ENCODE results near the gene SLC35D3.
"Not testable (repeated sequence)": the region's sequence is repeated elsewhere in the genome, so short reads cannot be mapped to it uniquely, and the experiment has no call there.

The SLC35D3 gene

DNA sequence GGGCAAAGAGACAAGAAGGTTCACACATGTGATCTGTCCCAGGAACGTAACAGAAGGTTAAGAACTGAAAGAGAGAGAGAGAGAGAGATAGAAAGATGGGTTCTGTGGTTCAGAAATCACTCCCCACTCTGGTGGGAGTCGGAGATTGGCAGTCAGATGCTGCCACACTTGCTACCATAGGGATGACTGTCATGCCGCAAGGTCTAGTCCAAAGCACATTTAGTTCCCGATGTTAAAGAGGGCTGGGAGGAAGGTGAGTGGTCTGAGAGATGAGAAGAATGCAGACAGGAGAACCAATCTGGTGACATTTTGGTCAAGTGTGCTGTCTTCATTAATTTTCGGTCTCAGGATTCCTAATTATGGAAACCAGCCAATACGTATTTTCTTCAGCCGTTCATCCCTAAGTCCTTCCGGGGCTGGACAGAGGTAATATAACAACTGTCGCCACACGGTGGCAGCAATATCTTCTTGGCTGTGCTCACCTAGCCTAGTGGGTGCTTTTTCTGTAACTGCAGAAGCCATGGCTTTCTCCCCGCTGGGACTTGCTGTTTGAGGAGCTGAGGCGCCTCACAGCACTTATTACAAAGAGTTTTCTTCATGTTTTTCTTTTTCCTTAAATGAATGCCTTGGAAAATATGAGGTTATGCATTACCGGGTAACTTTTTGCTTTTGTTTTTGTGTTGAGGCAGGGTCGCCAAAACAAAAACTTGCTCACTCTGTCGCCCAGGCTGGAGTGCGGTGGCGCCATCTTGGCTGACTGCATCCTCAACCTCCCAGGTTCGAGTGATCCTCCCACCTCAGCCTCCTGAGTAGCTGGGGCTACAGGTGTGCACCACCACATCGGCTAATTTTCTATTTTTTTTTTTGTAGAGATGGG is 46.0 kb downstream of the SLC35D3 start:
- peak; percentile 57 for DNase-seq

DNA sequence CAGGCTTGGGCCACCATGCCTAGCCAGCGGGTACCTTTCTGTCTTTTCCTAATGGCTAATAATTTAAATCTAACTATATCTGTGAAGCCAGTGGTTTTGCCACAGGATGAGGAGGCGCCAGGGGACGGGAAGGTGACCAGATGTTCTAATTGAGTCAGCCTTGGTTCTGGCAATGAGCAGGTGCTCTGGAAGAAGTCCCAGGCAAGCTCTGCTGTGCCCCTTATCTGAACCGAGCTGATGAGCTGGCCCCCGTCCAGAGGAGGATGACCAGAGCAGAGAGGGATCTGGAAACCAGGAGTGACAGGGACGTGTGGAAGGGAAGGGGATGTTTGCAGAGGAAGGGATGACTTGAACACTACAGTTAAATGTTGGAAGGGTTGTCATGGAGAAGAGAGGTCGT is 46.7 kb downstream of the SLC35D3 start:
- DNase-seq, result no peak

DNA sequence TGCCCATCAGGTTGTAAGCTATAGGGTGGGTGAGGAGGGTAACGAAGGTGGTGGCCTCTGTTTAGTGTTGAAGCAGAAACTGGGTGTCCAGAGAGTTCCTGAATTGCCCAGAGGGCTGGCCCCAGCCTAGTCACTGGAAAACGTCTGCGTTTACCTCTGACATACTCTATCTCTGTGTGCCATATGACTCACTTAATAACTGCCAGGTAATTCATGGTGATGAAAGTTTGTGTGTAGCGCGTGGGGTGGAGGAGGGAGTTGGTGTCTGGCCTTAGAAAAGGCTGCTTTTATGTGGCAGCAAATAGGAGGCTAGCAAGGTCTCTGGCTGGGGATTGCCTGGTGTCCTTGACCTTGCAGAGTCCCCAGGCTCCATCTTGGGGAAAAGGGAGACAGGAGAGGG is 47.3 kb downstream of the SLC35D3 start:
- no peak for DNase-seq

DNA sequence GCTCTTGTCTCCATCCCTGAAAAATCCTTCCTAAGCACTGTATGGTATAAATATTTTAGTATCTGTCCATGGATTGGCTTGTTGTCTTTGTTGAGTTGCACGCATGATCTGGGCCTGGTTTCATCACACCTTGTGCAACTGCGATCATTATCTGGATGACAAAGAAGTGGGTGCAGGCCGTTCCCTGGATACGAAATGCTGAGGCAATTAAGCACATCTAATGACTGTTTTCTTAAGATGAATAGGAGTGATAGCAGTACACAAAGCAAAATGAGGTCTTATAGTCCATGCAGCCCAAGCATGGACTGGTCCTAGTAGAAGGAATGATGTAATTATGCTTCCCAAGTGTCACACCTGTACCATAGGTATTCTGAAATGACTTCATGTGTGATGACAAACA is 47.8 kb downstream of the SLC35D3 start:
- DNase-seq, result no peak

DNA sequence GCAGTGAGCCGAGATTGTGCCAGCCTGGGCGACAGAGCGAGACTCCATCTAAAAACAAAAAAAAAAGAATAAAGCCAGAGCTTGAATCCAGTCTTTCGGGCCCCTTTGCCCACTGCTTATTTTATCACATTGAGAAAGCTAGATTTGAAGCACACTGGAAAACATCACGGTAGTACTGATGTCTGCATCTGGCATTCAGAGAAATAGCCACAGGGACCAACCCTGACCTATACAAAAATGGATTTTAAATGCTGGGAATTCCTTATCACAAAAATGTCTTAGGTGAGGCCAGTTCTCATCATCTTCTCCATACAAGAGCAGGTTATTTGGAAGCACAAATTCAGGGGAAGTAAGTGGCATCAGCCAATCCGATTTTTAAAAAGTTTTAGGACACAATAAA is 49.5 kb downstream of the SLC35D3 start:
- no peak for DNase-seq

DNA sequence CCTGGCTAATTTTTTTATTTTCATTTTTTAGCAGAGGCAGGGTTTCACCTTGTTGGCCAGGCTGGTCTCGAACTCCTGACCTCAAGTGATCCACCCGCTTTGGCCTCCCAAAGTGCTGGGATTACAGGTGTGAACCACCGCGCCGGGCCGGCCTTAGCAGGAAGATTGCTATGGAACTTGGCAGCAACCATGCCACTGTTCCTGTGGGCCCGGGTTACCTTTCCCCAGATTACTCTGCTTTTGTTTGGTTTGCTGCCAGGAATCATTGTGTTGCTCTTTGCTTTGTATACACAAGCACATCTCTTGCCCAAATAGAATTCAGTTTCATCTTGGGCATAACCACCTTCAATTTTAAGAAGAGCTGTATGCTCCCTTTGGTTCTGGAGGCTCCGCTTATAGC is 51.7 kb downstream of the SLC35D3 start:
- not testable (repeated sequence) for DNase-seq

Data from CD4-positive, alpha-beta T cell treated with Interleukin-15 for 1 hour (primary cell).